Activated T-helper 1 cell treated with Interleukin-2 at 50 U/mL for 16 hours (primary cell): Measurements from ENCODE around the gene ADCY7.
"Not testable (repeated sequence)": the region's sequence is repeated elsewhere in the genome, so short reads cannot be mapped to it uniquely, and the experiment has no call there.

Experiments
- DNase-seq: peaks from one replicate; pipeline ENCODE4 v3.0.0-alpha.2; 2020; ENCODE audit warnings: low read depth

ADCY7 gene

DNA sequence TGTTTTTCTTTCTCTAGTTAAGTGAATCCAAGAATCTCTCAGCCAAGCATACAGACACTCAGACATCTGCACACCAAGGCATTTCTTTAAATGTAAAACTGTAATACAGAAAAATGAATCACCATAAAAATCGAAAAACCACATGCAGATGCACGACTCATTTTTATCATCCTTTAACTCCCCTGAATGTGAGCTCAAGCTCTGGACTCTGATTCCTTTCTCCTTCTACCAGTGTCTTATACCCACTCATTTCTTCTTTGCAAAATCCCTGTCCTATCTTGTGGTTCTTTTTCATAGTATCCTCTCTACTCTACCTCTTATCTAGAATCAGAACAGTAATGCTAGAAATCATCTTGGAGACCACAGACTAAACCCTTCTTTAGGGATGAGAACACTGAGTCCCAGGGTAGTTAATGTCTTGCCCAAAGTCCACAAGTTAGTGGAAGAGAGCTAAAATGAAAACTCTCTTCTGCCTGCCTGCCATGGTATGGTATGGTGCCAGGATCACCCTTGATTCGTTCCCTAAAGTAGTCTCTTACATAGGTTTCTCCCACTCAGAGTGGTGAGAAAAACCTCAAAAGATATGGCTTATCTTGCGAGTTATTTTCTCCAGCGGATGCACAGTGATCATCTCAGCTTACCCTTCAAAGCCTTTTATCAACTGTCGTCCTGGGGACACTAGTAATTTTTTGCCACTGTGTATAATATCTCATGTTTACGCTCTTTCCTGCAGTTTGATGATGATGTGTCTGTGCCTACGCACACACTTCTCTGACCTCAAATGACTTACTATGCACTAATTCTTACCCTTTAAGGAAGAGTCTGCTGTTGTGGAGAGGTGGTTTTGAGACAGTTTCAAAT lies 72.2 kb downstream of the ADCY7 start:
- DNase-seq = no peak

DNA sequence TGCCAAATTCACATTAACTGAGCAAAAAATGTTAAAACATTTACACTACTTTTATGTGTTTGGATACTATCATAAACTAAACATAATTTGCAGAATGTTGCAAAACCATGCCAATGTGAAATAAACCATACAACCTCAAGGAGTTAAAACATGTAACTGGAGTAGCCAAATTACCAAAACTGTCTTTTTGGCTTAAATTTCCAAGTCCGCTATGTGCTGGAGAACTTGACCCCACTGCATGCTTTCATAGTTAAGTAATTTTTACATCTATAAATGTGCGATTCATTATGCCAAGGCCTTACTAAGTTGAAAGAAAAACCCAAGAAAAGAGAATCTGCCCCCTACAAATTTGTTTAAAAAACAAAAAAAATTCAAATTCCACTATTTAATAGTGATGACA lies 74.2 kb downstream of the ADCY7 start:
- no peak for DNase-seq

DNA sequence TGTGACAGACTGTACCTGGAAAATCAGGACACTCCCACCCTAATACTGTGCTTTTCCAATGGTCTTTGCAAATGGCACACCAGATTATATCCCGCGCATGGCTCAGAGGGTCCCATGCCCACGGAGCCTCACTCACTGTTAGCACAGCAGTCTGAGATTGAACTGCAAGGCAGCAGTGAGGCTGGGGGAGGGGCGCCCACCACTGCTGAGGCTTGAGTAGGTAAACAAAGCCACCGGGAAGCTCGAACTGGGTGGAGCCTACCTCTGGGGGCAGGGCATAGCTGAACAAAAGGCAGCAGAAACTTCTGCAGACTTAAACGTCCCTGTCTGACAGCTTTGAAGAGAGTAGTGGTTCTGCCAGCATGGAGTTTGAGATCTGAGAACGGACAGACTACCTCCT lies 77.2 kb downstream of the ADCY7 start:
- not testable (repeated sequence) for DNase-seq

DNA sequence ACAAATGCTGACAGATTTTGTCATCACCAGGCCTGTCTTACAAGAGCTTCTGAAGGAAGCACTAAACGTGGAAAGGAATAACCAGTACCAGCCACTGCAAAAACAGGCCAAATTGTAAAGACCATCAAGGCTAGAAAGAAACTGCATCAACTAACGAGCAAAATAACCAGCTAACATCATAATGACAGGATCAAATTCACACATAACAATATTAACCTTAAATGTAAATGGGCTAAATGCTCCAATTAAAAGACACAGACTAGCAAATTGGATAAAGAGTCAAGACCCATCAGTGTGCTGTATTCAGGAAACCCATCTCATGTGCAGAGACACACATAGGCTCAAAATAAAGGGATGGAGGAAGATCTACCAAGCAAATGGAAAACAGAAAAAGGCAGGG lies 78.9 kb downstream of the ADCY7 start:
- DNase-seq = not testable (repeated sequence)

DNA sequence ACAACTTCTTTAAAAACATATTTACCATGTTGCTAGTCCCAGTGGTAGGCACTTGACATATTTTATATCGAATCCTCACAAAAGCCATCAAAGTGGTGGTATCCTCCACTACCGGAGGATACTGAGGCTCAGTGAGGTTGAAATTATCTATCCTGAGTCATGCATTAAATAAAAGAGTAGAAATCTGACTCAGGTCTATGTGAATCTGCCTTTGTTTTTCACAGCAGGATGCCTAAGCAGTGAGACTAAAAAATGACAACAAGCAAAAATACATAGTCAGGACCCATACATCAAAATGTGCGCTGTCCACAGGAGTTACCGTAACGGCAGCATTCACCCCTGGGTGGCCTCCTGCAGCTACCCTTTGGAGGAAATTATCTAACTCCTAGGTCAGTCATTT lies 84.8 kb downstream of the ADCY7 start:
- DNase-seq = no peak

DNA sequence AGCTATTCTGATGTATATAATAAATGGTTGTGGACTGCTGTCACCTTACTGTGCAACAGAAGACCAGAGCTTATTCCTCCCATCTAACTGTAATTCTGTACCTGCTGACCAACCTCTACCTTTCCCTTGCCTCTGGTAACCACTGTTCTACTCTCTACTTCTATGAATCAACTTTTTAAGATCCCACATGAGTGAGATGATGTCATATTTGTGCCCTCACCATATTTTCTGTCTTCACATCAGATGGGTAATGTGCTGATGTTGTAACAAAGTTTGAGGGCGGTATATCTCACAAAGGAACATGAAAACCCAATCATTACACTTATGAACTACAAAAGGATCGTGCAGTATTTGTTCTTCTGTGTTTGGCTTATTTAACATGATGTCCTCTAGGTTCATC lies 85.6 kb downstream of the ADCY7 start:
- no peak for DNase-seq

DNA sequence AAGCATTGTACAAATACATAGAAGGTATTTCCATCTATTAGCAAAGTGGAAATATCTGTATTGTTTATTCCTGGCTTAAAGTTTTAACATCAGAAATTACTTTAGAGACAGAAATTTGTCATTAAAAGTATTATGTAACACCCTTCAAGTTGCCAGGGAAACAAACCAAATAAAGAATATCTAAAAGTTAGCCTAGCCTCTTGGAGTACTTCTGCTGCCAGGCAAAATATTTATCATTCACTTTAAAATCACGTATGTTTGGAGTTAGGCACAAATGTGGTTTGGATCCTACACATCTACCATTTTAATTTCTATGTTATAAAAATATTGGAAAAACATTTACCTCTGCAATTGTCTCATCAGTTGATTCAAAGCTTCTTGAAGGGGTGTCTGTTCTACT lies 87.7 kb downstream of the ADCY7 start:
- no peak for DNase-seq

DNA sequence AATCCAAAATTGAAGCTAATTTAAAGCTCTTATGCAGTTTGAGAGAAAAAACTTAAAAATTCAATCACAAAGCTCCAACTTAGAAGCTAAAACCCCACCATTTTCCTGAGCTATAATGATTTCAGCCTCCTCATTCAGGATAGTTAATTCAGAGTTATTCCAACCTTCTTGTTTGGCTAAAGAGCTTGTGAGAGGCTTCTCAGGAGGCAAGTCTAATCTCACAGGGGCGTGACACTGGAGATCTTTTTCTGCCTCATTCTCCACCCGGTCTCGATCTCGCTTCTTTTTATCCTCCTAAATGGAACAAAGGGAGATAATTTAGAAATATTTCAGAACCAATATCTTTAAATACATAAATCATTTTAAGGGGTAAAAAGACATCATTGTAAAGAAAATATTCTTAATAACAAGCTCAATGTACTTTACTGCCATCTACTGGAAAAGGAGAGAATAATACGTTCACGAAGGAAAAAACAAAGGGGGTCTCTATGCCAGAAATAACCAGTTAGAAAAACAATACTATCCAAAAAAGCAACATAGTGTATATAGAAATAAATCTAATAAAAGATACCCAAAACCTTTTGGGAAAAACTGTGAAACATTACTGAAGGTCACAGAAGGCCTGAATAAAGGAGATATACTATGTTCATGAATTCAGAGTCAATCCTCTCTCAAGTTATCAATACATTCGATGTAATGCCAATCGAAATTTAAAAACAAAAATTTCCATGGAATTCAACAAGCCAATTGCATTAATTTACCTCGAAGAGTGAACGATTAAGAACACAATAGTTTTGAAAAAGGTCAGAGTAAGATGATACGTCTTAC lies 88.5 kb downstream of the ADCY7 start:
- no peak for DNase-seq

DNA sequence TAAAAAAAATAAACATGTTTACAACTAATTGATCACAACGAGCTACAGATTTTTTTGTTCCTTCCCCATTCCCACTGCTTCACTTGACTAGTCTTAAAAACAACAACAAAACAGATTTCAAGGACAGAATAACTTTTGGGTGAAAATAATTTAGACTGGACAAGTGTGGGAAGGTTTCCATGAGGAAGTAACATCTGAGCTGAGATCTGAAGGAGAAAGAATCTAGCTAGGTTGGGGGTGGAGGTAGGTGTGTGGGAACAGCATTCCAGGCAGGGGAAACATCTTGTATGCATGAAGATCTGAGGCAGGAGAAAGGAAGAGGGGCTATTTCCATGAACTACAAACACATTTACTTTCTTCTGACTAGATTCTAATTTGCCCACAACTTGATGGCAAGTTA lies 93.3 kb downstream of the ADCY7 start:
- no peak for DNase-seq

DNA sequence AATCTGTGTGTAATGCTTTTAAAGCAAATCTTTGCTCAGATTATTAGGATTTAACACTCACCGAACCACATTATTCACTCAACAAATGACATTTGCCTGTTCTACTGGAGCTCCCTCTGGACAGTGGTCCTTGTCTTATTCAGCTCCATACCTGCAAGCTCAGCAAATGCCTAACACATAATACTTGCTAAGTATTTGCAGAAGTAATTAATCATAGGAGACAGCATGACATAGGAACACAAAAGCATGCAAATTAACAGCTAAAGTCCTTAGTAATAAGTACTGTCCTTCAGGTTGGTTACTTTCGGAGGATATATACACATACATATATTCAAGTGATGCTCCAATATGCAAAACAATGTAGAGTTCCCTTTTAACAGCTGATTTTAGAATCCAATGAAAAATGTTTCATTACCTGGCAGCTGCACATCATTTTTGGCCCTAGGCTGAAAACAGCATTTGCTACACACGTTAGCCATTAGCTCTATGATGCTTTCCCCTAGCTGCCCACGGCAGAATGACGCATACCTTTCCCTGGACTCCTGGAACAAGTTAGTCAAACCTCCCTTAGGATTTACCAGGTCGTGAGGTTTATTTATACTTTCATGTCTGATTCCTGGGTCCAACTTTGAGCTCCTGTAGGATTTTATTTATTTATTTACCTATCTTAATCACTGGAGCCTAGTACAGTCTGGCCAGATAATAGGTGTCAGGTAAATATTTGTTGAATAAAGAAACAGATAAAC lies 93.9 kb downstream of the ADCY7 start:
- no peak for DNase-seq

DNA sequence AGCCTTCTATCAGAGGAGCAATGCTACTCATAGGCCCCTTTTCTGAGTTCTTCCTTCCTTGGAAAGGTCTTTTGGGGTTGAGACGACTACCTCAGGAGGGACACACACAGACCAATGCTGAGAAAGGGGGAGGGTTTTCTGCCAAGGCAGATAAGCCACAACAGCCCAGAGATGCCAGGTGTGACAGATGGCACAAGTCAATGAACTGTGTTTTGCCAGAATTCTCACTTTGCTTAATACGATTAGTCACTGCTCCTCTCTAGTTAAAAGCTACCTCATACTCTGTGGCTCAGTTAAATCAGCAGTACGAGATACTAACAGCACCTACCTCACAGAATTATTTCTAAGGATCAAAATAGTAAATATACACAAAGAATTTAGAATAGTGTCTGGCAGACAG lies 94.4 kb downstream of the ADCY7 start:
- no peak for DNase-seq

DNA sequence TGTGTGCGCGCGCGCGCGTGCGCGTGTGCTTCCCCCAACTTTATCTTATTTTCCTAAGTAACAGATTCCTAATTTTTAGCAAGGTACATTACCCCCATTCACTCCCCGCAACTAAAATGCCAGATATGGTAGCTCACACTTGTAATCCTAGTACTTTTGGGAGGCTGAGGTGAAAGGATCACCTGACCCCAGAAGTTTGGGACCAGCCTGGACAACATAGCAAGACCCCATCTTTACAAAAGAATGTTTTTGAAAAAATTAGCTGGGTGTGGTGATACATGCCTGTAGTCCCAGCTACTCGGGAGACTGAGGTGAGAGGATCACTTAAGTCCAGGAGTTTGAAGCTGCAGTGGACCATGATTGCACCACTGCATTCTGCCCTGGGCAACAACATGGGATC lies 97.3 kb downstream of the ADCY7 start:
- no peak for DNase-seq

DNA sequence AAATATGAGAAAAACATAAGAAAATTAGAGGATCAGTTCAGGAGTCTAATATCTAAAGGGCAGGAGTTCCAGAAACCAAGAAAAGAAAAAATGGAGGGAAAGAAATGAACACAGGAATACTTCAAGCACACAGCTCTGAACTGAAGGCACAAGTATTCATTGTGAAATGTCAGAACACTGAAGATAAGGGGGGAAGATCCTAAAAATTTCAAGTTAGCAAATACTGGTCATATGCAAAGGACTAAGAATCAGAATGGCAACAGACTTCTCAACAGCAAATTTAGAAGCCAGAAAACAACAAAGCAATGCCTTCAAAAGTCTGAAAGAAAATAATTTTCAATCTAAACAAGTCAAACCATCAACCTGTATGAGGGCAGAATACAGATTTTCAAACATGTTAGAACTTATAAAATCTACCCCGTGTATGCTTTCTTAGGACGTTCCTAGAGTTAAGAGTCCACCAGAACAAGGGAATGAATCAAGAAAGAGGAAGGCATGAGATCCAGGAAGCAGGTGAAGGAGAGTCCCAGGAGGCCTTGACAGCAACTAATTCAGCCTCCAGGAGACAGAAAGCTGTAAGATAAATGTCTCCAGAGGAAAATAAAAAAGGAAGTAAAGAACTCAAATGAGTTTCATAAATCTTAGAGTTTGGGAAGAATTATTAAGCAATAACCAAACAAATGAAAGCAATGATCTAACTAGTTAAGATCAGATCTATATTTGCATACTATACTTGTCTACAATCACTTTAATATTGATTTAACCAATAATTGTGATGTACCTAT lies 99.6 kb downstream of the ADCY7 start:
- DNase-seq = no peak
